Esophagus (tissue), 2 donors: ENCODE results near the gene ZNF385B. TPM values are rescaled to one million over a fixed set of nuclear protein-coding genes. Genes with fewer than 3 reads are reported as not detected.

Experiments used
- H3K27ac ChIP-seq, 2 donors: one replicate each; pipeline ENCODE4 v1.5.1; 2013; ENCODE audit warnings: low read depth in 2 of 2, mild to moderate bottlenecking in 2 of 2, inconsistent platforms in 1 of 2, low read length in 1 of 2, moderate library complexity in 1 of 2
- H3K27me3 ChIP-seq, 2 donors: one replicate each; pipeline ENCODE4 v1.6.1; 2013; ENCODE audit warnings: low read length in 2 of 2, control low read depth in 1 of 2, mild to moderate bottlenecking in 1 of 2; ENCODE audit not compliant: insufficient read depth in 2 of 2, control insufficient read depth in 1 of 2
- H3K36me3 ChIP-seq, 2 donors: one replicate each; pipeline ENCODE4 v1.6.1; 2013; ENCODE audit warnings: low read length in 1 of 2; ENCODE audit not compliant: control insufficient read depth in 2 of 2, insufficient read depth in 2 of 2
- H3K4me1 ChIP-seq, 2 donors: one replicate each; pipeline ENCODE4 v1.6.1; 2013; ENCODE audit warnings: low read length in 1 of 2; ENCODE audit not compliant: control insufficient read depth in 2 of 2, insufficient read depth in 2 of 2
- H3K4me3 ChIP-seq, 2 donors: one replicate each; pipeline ENCODE4 v1.5.1; 2013; ENCODE audit warnings: low read length in 2 of 2, mild to moderate bottlenecking in 2 of 2, low read depth in 1 of 2, moderate library complexity in 1 of 2
- H3K9me3 ChIP-seq, 2 donors: one replicate each; pipeline ENCODE4 v1.6.1; 2013; ENCODE audit warnings: mild to moderate bottlenecking in 2 of 2, low read depth in 1 of 2, low read length in 1 of 2, moderate library complexity in 1 of 2; ENCODE audit not compliant: control insufficient read depth in 2 of 2, insufficient read depth in 1 of 2
- WGBS, 2 donors: extraction: QIAGEN DNeasy Blood & Tissue Kit; methylation state at CpG; one replicate each; pipeline ENCODE4 v1.1.7; 2013; 5-methylcytosine and 5-hydroxymethylcytosine counted together
- polyA plus RNA-seq, 2 donors: library from polyadenylated mRNA; stranded (reverse); fragments of 200-250 nt; gene quantifications; one replicate each; pipeline ENCODE4 v1.2.3, GENCODE V29; 2013
- donor health status: healthy with polysubstance abuse.
- donor health status: Bipolar disorder and iron deficiency.

Gene ZNF385B
- polyA plus RNA-seq, 2 donors, result 0.22 to 0.29 TPM

GRCh38 chr2:179428649-179429048, 432.8 kb downstream of the ZNF385B start:
- no peaks in the 10 kb centered on the region for H3K4me1 ChIP-seq
- peaks cover 0 to 4% of the 10 kb centered on the region in 2 donors for H3K27me3 ChIP-seq
- 21 to 25% methylated on average over 7 of the region's 7 CpGs for WGBS, 2 donors
- no peak overlapping the region for H3K4me3 ChIP-seq
- no peaks in the 10 kb centered on the region for H3K9me3 ChIP-seq
- no peaks in the 10 kb centered on the region for H3K36me3 ChIP-seq
- H3K27ac ChIP-seq, result no peak overlapping the region

GRCh38 chr2:179427065-179427464, 434.3 kb downstream of the ZNF385B start:
- Histone ChIP-seq H3K4me1 (no peaks in the 10 kb centered on the region), H3K27ac (no peak overlapping the region), H3K27me3 (peaks cover 0 to 4% of the 10 kb centered on the region in 2 donors), H3K36me3 (no peaks in the 10 kb centered on the region), H3K9me3 (no peaks in the 10 kb centered on the region), H3K4me3 (no peak overlapping the region)
- 88% methylated on average over 2 of the region's 2 CpGs for WGBS, 2 donors

GRCh38 chr2:179424571-179424970, 436.8 kb downstream of the ZNF385B start:
- Histone ChIP-seq H3K36me3 (no peaks in the 10 kb centered on the region), H3K4me3 (no peak overlapping the region), H3K27ac (no peak overlapping the region), H3K4me1 (no peaks in the 10 kb centered on the region), H3K27me3 (peaks cover 0 to 4% of the 10 kb centered on the region in 2 donors), H3K9me3 (no peaks in the 10 kb centered on the region)
- 84 to 89% methylated on average over 3 of the region's 3 CpGs for WGBS, 2 donors

- no peaks in the 10 kb centered on the region for H3K4me1 ChIP-seq
- H3K4me3 ChIP-seq, result no peak overlapping the region
- H3K27me3 ChIP-seq, result peaks cover 0 to 4% of the 10 kb centered on the region in 2 donors
- H3K9me3 ChIP-seq, result no peaks in the 10 kb centered on the region
- no peak overlapping the region for H3K27ac ChIP-seq
- 6 to 11% methylated on average over 5 of the region's 5 CpGs for WGBS, 2 donors
- H3K36me3 ChIP-seq, result no peaks in the 10 kb centered on the region
These were observed 439.3 kb downstream of the ZNF385B start for GRCh38 chr2:179422037-179422643.

GRCh38 chr2:179417436-179417949, 443.9 kb downstream of the ZNF385B start:
- Histone ChIP-seq H3K36me3 (no peaks in the 10 kb centered on the region), H3K27ac (no peak overlapping the region), H3K4me1 (no peaks in the 10 kb centered on the region), H3K4me3 (no peak overlapping the region), H3K27me3 (no peaks in the 10 kb centered on the region), H3K9me3 (no peaks in the 10 kb centered on the region)
- WGBS, 2 donors, result 22 to 44% methylated on average over 2 of the region's 2 CpGs

- Histone ChIP-seq H3K9me3 (no peaks in the 10 kb centered on the region), H3K4me1 (no peaks in the 10 kb centered on the region), H3K27ac (no peak overlapping the region), H3K4me3 (no peak overlapping the region), H3K27me3 (no peaks in the 10 kb centered on the region), H3K36me3 (no peaks in the 10 kb centered on the region)
- WGBS, 2 donors, result 70 to 77% methylated on average over 3 of the region's 3 CpGs
These were observed 449.3 kb downstream of the ZNF385B start for GRCh38 chr2:179412112-179412511.

GRCh38 chr2:179410552-179411356, 450.7 kb downstream of the ZNF385B start:
- no peaks in the 10 kb centered on the region for H3K4me1 ChIP-seq
- WGBS, 2 donors, result 33 to 44% methylated on average over 8 of the region's 8 CpGs
- no peaks in the 10 kb centered on the region for H3K27me3 ChIP-seq
- H3K27ac ChIP-seq, result no peak overlapping the region
- no peaks in the 10 kb centered on the region for H3K9me3 ChIP-seq
- H3K36me3 ChIP-seq, result no peaks in the 10 kb centered on the region
- no peak overlapping the region for H3K4me3 ChIP-seq

GRCh38 chr2:179403624-179404023, 457.8 kb downstream of the ZNF385B start:
- Histone ChIP-seq H3K27me3 (no peaks in the 10 kb centered on the region), H3K27ac (no peak overlapping the region), H3K4me1 (no peaks in the 10 kb centered on the region), H3K4me3 (no peak overlapping the region), H3K9me3 (no peaks in the 10 kb centered on the region), H3K36me3 (no peaks in the 10 kb centered on the region)

GRCh38 chr2:179393481-179393880, 467.9 kb downstream of the ZNF385B start:
- WGBS, 2 donors, result 75 to 81% methylated on average over 2 of the region's 2 CpGs
- H3K4me1 ChIP-seq, result no peaks in the 10 kb centered on the region
- no peak overlapping the region for H3K27ac ChIP-seq
- no peaks in the 10 kb centered on the region for H3K36me3 ChIP-seq
- H3K9me3 ChIP-seq, result no peaks in the 10 kb centered on the region
- H3K27me3 ChIP-seq, result no peaks in the 10 kb centered on the region
- no peak overlapping the region for H3K4me3 ChIP-seq
